ENCODE measurements around the gene JAM3. TPM values are rescaled to one million over a fixed set of nuclear protein-coding genes. Genes with fewer than 3 reads are reported as not detected.

The JAM3 gene
- total and polyA plus RNA-seq, 9 of the 15 experiments (the other 6 are each of a cell fraction or from before 2014, with no cell fraction given) = 0.22 to 0.76 (median 0.40) TPM

DNA sequence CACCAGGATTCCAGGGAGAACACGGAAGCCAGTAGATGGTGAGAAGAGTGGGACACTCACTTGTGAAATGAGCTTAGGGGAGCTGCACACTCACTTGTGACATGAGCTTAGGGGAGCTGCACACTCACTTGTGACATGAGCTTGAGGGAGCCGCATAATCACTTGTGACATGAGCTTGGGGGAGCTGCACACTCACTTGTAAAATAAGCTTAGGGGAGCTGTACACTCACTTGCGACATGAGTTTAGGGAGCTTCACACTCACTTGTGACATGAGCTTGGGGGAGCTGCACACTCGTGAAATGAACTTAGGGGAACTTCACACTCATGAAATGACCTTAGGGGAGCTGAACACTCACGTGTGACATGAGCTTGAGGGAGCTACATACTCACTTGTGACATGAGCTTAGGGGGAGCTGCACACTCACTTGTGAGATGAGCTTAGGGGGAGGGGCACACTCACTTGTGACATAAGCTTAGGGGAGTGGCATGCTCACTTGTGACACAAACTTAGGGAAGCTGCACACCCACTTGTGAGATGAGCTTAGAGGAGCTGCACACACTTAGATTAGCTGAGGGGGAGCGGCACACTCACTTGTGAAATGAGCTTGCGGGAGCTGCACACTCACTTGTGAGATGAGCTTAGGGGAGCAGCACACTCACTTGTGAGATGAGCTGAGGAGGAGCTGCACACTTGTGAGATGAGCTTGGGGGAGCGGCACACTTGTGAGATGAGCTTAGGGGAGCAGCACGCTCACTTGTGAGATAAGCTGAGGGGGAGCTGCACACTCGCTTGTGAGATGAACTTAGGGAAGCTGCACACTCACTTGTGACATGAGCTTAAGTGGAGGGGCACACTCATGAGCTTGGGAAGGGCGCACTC is 95.9 kb downstream of the JAM3 start:
- TF ChIP-seq JUN (IDR thresholded peaks at IDR 0.05; ENCODE audit: borderline replicate concordance, low read depth, low read length) (no peak), JUN (CRISPR knock-in tag; IDR thresholded peaks at IDR 0.05; ENCODE audit: borderline replicate concordance) (no peak), TBP (optimal IDR thresholded peaks at IDR 0.05; ENCODE audit: low read depth, low read length) (no peak), PTBP1 (IDR thresholded peaks at IDR 0.05; ENCODE audit: low read depth, low read length) (no peak), EHMT2 (IDR thresholded peaks at IDR 0.05) (no peak), ZBTB1 (CRISPR knock-in tag; IDR thresholded peaks at IDR 0.05; ENCODE audit: borderline replicate concordance, low read depth) (no peak), MTF1 (CRISPR knock-in tag; IDR thresholded peaks at IDR 0.05; ENCODE audit: borderline replicate concordance) (no peak), EWSR1 (IDR thresholded peaks at IDR 0.05; ENCODE audit: borderline replicate concordance, low read depth, partially characterized antibody) (no peak), ERF (CRISPR knock-in tag; IDR thresholded peaks at IDR 0.05) (no peak), GABPB2 (CRISPR knock-in tag; conservative IDR thresholded peaks at IDR 0.05) (no peak), HIVEP1 (CRISPR knock-in tag; IDR thresholded peaks at IDR 0.05) (no peak)
- TF ChIP-seq, protein P1, sequence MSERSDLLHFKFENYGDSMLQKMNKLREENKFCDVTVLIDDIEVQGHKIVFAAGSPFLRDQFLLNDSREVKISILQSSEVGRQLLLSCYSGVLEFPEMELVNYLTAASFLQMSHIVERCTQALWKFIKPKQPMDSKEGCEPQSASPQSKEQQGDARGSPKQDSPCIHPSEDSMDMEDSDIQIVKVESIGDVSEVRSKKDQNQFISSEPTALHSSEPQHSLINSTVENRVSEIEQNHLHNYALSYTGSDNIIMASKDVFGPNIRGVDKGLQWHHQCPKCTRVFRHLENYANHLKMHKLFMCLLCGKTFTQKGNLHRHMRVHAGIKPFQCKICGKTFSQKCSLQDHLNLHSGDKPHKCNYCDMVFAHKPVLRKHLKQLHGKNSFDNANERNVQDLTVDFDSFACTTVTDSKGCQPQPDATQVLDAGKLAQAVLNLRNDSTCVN (CRISPR knock-in tag; IDR thresholded peaks at IDR 0.05) = no peak
- TF ChIP-seq, protein P2, sequence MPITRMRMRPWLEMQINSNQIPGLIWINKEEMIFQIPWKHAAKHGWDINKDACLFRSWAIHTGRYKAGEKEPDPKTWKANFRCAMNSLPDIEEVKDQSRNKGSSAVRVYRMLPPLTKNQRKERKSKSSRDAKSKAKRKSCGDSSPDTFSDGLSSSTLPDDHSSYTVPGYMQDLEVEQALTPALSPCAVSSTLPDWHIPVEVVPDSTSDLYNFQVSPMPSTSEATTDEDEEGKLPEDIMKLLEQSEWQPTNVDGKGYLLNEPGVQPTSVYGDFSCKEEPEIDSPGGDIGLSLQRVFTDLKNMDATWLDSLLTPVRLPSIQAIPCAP (CRISPR knock-in tag; IDR thresholded peaks at IDR 0.05; ENCODE audit: borderline replicate concordance) = no peak
- TF ChIP-seq, protein P3, sequence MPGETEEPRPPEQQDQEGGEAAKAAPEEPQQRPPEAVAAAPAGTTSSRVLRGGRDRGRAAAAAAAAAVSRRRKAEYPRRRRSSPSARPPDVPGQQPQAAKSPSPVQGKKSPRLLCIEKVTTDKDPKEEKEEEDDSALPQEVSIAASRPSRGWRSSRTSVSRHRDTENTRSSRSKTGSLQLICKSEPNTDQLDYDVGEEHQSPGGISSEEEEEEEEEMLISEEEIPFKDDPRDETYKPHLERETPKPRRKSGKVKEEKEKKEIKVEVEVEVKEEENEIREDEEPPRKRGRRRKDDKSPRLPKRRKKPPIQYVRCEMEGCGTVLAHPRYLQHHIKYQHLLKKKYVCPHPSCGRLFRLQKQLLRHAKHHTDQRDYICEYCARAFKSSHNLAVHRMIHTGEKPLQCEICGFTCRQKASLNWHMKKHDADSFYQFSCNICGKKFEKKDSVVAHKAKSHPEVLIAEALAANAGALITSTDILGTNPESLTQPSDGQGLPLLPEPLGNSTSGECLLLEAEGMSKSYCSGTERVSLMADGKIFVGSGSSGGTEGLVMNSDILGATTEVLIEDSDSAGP (CRISPR knock-in tag; IDR thresholded peaks at IDR 0.05) = no peak
- Histone ChIP-seq H2AFZ (ENCODE audit: low read depth, low read length) (no peak overlapping the region), H3K27me3 (ENCODE audit: control insufficient read depth in 2 of 2, insufficient read depth in 2 of 2, low read length in 2 of 2) (no peaks in the 10 kb centered on the region), H3K9ac (ENCODE audit: insufficient read depth in 1 of 2, low read depth in 2 of 2, low read length in 2 of 2) (no peak overlapping the region), H3K9me3 (replicated peaks; ENCODE audit: control insufficient read depth, insufficient read depth, low read depth, low read length) (no peaks in the 10 kb centered on the region), H3K4me2 (ENCODE audit: insufficient read depth, low read length) (no peak overlapping the region), H3K9me1 (ENCODE audit: control insufficient read depth, insufficient read depth, low read length) (no peaks in the 10 kb centered on the region), H3K79me2 (ENCODE audit: control insufficient read depth, insufficient read depth, low read length) (no peaks in the 10 kb centered on the region), H3K4me3 (no peak overlapping the region), H3K4me1 (replicated peaks in 1 of 2; ENCODE audit: control insufficient read depth in 2 of 2, insufficient read depth in 2 of 2, low read length in 2 of 2) (no peaks in the 10 kb centered on the region), H4K20me1 (replicated peaks; ENCODE audit: control insufficient read depth, insufficient read depth, low read length) (peaks cover 5% of the 10 kb centered on the region), H3K36me3 (ENCODE audit: control insufficient read depth, insufficient read depth, low read length) (peaks cover 77% of the 10 kb centered on the region), H3K27ac (ENCODE audit: extremely low read depth, low read depth, low read length) (no peak overlapping the region)
- CTCF ChIA-PET (ENCODE audit: low intra/inter-chr PET ratio) = no interaction called here
- POLR2A ChIA-PET = interaction anchor here (0.7 to 1.6 kb wide), 4 partner anchors 9 to 18 kb away, joined by 3 to 6 read pairs (median 4); no protein-coding TSS in a partner anchor
- in situ Hi-C loops (cut with MboI) = no loop called here
- FAIRE-seq = no peak
- no peak for ATAC-seq
- DNase-seq (ENCODE audit: extremely low read depth in 1 of 4, low spot score in 3 of 4) = no peak
- intact Hi-C loops (cut with micrococcal nuclease) = no loop called here
- WGBS (ENCODE audit: insufficient coverage, low coverage, missing lambda C conversion rate) = 93% methylated on average over 11 of the region's 11 CpGs
- BruUV-seq (replicated peaks) = no TSS peak
